Endothelial cell of umbilical vein (primary cell): Measurements from ENCODE around the gene ATXN1L.

Experiments used
- CTCF ChIP-seq, 2 donors: IDR thresholded peaks; 1 replicate in 1 of 2; 2 replicates in 1 of 2; pipeline ENCODE4 v1.5.1; 2011; ENCODE audit warnings: low read length in 2 of 2, mild to moderate bottlenecking in 2 of 2, moderate library complexity in 2 of 2, control low read depth in 1 of 2, inconsistent platforms in 1 of 2, low read depth in 1 of 2; ENCODE audit not compliant: insufficient read depth in 1 of 2; ENCODE audit errors: extremely low read depth in 1 of 2
- EZH2 ChIP-seq: IDR thresholded peaks from 2 replicates; pipeline ENCODE4 v1.6.1; 2012; ENCODE audit warnings: borderline replicate concordance, low read depth, mild to moderate bottlenecking, moderate library complexity, low read length, inconsistent platforms; ENCODE audit not compliant: severe bottlenecking
- POLR2A ChIP-seq: IDR thresholded peaks from 2 replicates; pipeline ENCODE4 v1.6.1; 2012; ENCODE audit warnings: low read depth, mild to moderate bottlenecking, control low read depth, low read length
- TF ChIP-seq, protein P1 (sequence below): IDR thresholded peaks from 2 replicates; pipeline ENCODE4 v1.6.1; 2011; ENCODE audit not compliant: insufficient read depth, insufficient read length

GRCh38 chr16:71865173-71865863 lies 19.5 kb downstream of the ATXN1L start:
- TF ChIP-seq CTCF (IDR thresholded peaks at IDR 0.05; ENCODE audit: extremely low read depth in 1 of 2, insufficient read depth in 1 of 2, low read depth in 1 of 2, low read length in 2 of 2) (no peak), POLR2A (no peak), EZH2 (no peak)
- TF ChIP-seq, protein P1, sequence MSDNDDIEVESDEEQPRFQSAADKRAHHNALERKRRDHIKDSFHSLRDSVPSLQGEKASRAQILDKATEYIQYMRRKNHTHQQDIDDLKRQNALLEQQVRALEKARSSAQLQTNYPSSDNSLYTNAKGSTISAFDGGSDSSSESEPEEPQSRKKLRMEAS, result no peak
